GM21737 (cell line): Measurements from ENCODE around the gene RAB21.

ENCODE experiments used
- ATAC-seq: cut with Tn5 transposase; IDR thresholded peaks from one replicate; pipeline ENCODE4 v1.9.1; 2021; ENCODE audit warnings: mild to moderate bottlenecking, moderate library complexity; ENCODE audit not compliant: unreplicated experiment

RAB21 gene, protein sequence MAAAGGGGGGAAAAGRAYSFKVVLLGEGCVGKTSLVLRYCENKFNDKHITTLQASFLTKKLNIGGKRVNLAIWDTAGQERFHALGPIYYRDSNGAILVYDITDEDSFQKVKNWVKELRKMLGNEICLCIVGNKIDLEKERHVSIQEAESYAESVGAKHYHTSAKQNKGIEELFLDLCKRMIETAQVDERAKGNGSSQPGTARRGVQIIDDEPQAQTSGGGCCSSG

DNA sequence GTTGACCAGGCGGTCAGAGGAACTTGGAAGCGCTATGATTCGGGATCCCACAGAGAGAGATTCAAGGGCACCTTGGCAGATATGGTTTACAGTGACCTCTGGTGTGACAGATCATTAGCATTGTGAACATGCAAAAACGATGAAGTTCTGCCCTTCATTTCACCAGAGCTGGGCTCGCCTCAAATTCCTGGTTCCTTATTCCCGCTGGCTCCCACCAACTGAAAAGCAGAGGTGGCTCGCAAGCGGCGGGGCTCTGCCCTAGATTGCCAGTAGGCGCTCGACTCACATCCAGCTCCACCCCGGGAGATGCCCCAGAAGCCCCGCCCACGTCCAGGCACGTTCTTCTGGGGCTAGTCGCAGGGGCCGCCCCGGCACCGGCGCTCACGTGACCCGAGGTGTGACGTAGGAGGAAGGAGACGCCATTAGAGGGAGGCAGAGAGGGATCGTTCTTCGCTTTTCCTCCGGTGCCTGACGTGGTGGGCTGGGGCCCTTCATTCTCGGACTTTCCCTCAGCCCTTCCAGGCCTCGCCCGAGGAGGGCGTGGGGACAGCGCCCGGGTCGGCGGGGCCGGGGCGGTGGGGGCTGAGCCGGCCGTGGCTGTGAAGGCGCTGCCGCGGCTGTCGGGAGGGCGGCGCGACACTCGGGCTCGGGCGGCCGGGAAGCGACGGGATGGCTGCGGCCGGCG lies at the start of gene RAB21:
Gene RAB21 (plus strand): TSS at position 403 of the 685 bp plus-strand sequence. CDS start 267 bp downstream, at position 670.
- peak; percentile 96 for ATAC-seq

DNA sequence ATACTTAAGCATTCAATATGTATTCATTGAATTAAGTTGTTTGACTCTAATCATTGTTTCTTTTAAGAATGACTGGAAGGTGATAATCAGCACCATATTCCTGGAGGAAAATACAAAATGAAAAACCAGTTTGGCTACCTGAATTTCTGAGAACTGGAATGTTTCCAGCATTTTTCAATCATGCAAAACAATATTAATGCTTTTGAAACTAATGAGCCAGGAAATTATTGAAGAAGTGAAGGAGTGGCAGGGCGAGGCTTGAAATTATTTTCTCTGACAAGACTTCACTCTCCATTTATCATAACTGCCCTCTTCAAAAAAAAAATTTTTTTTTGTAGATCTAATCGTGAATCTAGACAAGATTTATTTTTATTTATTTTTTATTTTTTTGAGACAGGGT lies 49.7 kb upstream of the RAB21 start:
- no peak for ATAC-seq

DNA sequence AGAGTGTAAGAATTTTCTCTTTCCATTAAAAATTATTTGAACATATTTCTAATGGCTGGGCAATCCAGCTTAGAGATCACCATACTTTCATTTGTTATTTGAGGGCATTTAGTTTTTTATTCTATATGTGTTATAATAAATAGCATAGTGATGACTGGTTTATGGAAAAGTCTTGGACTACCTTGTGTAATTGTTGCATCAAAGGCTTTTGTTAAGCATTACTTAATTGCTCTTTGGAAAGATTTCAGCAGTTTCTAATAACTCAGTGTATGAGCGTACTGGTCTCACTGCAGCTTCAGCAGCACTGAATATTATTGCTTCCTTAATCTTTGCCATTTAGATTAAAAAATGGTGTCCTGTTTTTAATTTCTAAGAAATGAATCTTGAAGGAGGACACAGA lies 46.0 kb upstream of the RAB21 start:
- no peak for ATAC-seq

DNA sequence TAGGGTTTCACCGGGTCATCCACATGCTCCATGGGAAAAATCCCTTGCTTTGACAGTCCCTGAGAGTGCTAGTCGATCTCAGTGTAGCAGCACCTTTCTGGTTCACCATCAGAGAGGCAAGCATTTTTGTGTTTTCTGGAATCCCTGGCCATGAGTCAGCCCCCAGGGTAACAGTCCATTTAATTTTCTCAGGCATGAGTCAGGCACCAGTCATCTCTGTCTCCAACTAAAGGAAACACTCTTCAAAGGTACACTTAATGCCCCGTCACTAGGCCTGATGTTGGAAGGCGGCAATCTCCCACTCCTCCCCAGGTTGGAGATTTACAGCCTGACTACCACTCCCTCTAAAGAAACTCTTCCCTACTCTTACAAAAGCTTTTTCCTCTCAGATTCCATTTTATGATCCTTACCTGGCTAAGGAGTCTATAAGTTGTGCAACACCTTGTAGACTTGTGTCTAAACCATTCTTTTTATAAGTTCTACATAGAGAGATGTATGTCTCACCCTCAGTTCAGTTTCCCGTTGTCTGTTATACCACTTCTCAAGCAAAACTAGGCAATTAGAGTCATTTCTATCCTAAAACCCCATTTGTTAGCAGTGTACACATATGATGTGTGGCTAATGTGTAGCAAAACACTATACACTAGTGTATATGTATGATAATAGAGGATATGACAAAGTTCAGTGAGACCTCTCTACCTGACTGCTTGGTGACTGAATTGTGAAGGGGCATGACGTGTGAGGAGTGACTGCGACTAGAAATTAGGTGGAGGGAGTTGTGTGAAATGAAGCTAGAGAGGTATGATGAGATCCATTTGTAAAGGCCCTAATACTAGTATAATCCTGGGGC lies 44.2 kb upstream of the RAB21 start:
- no peak for ATAC-seq

DNA sequence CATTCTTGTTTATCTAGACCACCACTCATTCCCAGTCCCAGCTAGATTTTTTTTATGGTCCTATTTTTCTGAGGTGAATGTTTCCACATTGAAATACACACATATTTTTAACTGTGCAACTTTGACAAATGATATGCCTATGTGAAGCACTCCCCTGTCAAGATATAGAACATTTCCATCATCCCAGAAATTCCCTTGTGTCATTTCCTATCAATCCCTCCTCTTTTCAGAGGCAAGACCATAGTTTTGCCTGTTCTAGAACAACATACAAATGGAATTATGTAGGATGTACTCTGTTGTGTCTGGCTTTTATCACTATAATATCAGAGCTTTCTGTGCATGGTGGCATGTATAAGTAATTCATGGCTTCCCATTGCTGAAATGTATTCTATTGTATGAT lies 36.1 kb upstream of the RAB21 start:
- no peak for ATAC-seq

DNA sequence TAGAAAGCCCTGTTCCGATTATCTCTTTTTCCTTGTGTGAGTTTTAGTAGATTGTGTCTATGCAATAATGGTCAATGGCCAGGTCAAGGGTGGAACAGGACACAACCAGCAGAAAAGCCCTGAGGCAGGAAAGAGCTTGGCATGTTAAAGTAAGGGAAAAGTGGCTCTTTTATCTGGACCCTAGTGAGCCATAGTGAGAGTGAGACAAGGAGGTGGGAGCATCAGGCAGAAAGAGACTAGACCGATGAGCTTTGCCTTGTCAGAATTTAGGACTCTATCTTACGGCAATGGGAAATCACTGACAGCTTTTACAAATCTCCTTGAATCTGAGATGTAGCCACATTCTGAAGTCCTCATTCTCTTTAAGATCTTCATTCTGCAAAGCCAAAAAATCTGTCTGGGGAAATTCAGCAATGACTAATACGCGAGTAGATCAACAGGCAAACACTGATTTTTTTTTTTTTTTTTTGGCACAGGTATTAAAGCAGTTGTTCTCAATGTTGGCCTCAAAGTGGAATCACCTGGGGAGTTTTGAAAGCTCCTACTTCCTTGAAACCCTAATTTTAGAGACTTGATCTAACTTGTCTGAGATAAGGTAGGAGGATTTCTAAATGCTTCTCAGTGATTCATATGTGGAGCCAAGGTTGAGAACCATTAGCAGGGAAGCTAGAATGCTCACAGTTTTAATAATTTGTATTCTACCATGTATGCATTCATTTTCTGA lies 34.9 kb upstream of the RAB21 start:
- ATAC-seq: no peak

DNA sequence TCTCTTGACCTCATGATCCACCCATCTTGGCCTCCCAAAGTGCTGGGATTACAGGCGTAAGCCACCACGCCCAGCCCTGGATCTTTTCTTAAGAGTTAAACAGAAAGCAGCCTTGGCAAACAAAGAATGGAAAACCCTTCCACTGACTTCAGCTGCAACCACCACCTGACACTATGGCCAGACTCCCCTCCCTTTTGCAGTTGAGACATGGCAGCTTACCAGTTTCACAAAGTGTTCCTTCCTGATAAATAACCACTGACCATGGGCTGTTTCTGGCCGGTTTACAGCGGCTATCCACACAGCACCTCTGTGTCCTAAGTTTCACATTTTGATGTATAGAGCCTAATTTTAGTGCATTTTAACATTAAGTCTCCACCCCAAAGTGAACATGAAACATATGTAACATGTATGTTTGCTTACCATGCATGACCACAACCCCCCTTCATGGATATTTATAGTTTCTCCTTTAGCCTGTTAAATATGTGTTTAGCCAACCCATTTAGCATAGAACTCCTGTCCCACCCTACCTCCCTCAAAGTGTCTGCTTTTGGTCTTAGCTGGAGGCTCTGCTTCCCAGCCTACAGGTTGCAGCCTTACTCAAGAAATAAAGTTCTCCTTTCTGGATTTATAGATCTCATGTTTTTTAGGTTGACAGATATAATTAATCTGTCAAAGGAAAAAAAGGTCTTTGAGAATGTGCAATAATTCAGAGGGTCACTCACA lies 32.7 kb upstream of the RAB21 start:
- ATAC-seq: no peak

DNA sequence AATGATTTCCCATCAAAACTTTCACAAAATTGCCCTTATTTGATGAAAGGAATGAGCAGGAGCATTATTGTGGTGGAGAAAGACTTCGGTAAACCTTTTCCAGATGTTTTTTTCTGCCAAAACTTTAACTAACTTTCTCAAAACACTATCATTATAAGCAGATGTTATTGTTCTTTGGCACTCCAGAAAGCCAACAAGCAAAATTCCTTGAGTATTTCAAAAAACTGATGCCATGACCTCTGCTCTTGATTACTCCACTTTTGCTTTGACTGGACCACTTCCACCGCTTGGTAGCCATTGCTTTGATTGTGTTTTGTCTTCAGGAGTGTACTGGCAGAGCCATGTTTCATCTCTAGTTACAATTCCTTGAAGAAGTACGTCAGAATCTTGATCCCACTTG lies 29.7 kb upstream of the RAB21 start:
- ATAC-seq: no peak

DNA sequence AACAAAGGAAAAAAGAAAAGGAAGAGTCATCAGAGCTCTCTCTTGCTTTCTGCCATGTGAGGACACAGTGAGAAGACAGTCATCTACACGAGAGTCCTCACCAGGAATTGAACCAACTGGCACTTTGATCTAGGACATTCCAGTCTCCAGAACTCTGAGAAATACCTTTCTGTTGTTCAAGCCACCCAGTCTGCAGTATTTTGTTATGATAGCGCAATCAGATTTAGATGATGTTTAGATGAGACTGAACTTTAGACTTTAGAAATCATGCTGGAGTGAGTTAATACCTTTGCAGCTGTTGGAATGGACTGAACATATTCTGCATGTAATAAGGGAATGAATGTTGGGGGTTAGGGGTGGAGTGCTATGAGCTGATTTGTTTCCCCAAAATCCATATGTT lies 28.1 kb upstream of the RAB21 start:
- ATAC-seq: no peak

DNA sequence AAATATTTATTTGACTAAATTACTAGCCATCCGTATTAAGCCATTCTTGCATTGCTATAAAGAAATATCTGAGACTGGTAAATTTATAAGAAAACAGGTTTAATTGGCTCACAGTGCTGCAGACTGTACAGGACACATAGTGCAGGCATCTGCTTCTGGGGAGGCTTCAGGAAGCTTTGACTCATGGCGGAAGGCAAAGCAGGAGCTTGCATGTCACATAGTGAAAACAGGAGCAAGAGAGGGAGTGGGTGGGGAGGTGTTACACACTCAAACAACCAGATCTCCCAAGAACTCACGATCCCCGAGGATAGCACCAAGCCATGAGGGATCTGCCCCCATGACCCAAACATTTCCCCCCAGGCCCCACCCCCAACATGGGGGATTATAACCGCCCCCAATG lies 26.7 kb upstream of the RAB21 start:
- ATAC-seq: no peak

DNA sequence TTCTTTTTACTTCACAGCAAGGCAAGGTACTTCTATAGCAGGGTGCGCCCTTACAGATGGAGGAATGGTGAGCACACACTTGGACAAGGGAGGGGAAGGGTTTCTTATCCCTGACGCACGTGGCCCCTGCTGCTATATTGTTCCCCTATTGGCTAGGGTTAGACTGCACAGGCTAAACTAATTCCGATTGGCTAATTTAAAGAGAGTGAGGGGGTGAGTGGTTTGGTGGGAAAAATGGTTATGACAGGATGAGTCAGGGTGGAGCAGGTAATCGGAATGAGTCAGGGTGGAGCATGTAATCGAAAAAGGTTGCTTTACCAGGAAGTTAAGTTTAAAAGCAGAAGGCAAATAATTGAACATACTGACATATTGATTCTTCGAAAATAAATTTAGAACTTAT lies 23.7 kb upstream of the RAB21 start:
- ATAC-seq: no peak

DNA sequence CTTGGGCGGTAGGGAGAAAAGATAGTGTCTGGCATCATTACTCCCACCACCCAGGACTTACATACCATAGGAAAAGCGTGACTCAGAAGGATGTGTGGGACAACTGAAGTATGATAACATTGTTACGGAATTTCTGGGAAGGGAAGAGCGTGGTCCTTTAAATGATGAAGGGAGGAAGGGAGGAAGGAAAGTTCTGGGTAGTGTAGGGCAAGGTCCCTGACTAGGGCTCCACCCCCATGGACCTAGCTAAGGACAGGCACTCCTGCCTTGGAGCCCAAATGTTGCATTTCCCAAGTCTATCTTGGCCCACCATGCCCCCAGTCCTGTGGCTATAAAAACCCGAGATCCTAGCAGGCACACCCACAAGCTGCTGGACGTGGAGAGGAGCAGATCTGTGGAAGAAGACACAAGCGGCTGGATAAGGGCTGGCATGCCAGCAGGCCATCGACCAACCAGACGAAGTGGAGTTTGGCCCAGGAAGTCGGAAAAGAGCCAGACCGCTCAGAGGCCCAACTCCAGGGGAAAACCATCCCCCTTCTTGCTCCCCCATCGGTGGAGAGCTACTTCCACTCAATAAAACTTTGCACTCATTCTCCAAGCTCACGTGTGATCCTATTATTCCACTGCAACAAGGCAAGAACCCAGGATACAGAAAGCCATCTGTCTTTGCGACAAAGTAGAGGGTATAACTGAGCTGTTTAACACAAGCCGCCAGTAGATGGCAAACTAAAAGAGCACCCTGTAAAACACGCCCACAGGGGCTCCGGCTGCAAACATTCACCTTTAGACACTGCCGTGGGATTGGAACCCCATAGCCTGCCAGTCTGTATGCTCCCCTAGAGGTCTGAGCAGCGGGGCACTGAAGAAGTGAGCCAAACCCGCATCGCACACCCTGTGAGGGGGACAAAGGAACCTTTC lies 23.0 kb upstream of the RAB21 start:
- no peak for ATAC-seq

DNA sequence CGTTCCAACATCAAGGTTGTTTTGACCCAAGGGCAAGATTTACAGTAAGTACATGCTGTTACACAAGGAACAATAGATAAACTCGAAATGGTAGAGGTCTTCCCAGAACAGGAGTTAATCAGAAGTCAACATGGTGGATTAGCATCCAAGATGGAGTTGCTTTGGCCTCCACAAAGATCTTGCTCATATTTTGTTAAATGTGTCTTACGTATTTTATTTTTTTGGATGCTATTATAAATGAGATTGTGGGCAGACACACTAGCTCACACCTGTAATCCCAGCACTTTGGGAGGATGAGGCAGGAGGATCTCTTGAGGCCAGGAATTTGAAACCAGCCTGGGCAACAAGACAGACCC lies 22.3 kb upstream of the RAB21 start:
- ATAC-seq: no peak

DNA sequence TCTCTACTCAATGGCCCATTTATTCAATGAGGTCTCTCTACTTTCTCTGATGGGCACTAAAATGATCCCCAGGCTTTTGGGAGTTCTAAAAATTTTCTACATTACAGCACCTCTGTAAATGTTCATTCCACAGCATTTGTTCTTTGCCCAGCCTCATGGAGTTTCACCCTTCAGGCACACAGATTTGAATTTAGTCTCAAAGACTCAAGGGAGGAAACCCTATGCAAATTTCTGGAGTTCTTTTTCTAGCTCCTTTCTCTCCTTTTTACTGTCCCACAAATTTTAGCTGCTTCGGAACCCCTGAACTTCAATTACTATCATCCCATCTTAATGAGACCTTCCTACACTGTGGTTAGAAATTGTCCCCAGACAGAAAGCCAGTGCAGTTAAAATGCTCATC lies 17.5 kb upstream of the RAB21 start:
- ATAC-seq: no peak

DNA sequence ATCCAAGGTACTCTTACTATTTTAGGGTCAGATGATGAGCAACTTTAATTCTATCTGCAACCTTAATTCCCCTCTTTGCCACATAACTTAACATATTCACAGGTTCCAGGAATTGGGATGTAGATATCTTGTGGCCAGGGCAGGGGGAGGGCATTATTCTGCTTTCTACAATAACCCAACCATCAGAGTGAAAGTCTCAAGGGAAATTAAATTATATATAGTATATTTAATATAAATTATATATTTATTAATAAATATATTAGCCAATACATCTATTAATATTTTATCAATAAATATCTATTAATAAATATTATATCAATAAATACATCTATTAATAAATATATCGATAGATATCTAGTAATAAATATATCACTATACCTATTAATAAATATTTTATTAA lies 11.7 kb upstream of the RAB21 start:
- no peak for ATAC-seq

DNA sequence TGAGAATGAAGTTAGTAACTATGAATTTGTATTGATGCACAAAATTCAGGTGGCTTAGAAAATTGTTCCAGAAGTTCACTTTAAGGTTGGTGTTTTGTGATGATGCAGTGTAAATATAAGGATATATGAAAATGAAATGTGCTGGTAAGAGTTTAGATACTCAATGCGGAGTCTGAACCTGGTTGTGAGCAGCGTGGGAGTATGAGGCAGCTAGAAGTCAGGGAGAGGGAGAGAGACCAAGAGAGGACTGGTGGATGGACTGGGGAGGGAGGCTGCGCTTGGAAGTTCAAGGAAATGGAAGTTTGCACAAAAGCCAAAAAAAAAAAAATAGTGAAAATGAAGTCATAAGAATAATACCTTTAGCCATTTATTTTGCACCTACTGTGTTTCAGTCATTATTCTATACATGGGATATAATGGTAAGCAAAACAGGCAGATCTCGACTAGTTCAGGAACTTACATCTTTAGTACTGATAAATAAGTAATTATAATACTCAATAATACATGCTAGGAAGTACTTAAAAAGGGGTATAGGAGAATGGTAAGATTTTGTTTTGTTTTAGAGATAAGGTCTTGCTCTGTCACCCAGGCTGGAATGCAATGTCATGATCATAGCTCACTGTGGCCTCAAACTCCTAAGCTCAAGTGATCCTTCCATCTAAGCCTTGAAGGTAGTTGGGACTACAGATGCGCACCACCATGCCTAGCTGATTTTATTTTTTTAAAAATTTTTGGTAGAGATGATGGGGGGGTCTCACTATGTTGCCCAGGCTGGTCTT lies 10.0 kb upstream of the RAB21 start:
- no peak for ATAC-seq

DNA sequence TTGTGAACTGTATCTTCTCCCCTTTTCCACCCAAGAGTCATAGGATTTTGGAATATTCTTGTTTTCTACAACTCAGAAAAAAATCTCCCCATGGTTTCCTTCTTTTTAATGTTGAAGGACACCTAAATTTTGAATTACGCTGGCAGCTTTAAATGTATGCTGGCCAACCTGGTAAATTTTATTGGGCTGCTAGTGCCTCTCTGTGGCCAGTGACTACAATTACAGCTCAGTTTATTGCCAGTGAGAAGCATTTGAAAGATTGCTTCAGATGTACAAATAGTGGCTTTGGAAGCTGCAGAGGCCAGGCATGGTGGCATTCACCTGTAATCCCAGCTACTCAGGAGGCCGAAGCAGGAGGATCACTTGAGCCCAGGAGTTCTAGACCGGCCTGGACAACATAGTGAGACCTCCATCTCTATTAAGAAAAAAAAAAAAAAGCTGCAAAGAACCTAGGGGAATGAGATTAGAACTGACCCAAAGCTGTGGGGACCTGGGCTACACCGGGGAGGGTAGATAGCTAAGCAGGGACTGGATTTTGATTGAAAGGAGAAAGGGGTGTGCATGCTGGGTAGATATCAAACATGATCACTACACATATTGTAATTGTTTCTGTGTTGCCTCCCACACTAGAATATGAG lies 7.6 kb upstream of the RAB21 start:
- ATAC-seq: peak; percentile 74

DNA sequence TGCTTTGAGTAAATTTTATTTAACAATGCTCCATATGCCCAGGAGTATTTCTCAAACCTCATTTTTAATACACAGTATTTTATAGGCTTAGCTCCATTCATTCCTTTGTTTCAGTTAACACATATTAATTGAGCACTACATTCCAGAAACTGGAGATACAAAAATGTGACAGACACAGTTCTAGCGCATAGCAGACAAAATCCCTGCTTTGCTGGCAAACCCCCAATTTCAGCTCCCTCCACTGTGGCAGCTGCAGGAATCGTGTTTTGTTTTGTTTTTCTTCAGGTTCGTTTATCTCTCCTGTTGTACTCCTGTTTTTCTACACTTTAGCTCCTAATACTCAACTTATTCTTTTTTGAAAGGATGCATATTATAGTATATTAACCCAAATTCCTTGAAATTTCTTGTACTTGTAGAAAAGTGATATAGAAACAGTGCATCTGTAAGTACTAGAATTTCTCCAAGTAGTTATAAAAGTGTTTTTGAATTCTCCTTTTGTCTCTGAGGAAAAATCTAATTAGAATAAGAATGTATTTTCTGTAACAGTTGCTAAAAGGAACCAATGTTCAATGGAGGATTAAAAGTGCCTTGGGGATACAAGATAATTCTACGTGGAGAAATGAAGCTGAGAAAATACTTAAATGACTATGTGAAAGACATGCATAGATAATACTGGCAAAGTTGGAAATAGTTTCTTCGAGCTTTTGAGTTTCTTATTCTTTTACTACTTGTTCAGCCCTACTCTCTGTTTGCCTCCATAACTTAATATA lies 6.4 kb upstream of the RAB21 start:
- no peak for ATAC-seq
